Body of pancreas (tissue), 4 donors: Measurements from ENCODE around the gene DTX3L. TPM values are rescaled to one million over a fixed set of nuclear protein-coding genes. Genes with fewer than 3 reads are reported as not detected.

Source experiments
- ATAC-seq: fragments of 150-250 bp; one replicate; pipeline ENCODE4 v1.9.1; 2016
- DNase-seq, 4 donors: peaks; one replicate each; pipeline ENCODE4 v3.0.0-alpha.2; 2019
- H3K27ac ChIP-seq, 4 donors: fragments of 200-600 bp; sonication (generic); 1 replicate in 3 of 4; 2 replicates in 1 of 4; pipeline versions ENCODE4 v1.5.1 to v1.6.1; 2016 to 2019; ENCODE audit warnings: mild to moderate bottlenecking in 1 of 4, mixed read lengths in 1 of 4, moderate library complexity in 1 of 4
- H3K27me3 ChIP-seq, 2 donors: fragments of 200-600 bp; sonication (generic); one replicate each; pipeline ENCODE4 v1.6.0; 2016; ENCODE audit warnings: mild to moderate bottlenecking in 1 of 2
- H3K36me3 ChIP-seq, 2 donors: fragments of 200-600 bp; sonication (generic); replicated peaks in 1 of 2; 2 replicates each; pipeline ENCODE4 v1.5.1; 2016; ENCODE audit warnings: low read depth in 2 of 2; ENCODE audit not compliant: insufficient read depth in 1 of 2
- H3K4me1 ChIP-seq: fragments of 200-600 bp; sonication (generic); one replicate; pipeline ENCODE4 v1.6.0; 2016
- H3K4me3 ChIP-seq, 2 donors: fragments of 200-600 bp; sonication (generic); 1 replicate in 1 of 2; 2 replicates in 1 of 2; pipeline ENCODE4 v1.5.1; 2016 to 2019
- H3K9me3 ChIP-seq, 3 donors: fragments of 200-600 bp; sonication (generic); 1 replicate in 2 of 3; 2 replicates in 1 of 3; pipeline ENCODE4 v1.5.1; 2016
- CTCF ChIP-seq, 7 experiments: fragments of 450-650 bp in 4 of 7; fragments of 200-600 bp in 3 of 7; sonication (generic) in 3 of 7; IDR thresholded peaks; one replicate each; pipeline ENCODE4 v1.5.1; 2016 to 2019; ENCODE audit warnings: antibody characterized with exemption in 7 of 7
- POLR2A ChIP-seq, 3 donors: fragments of 450-650 bp; IDR thresholded peaks; one replicate each; pipeline ENCODE4 v1.6.1; 2016; ENCODE audit warnings: antibody characterized with exemption in 3 of 3, mild to moderate bottlenecking in 2 of 3
- WGBS, 2 donors: methylation state at CpG; one replicate each; pipeline ENCODE4 v1.1.5; 2017; 5-methylcytosine and 5-hydroxymethylcytosine counted together
- intact Hi-C: fragments of 100-400 bp; cut with DNase I; formaldehyde crosslinking; loops from one replicate; pipeline ENCODE4 v1.15.1; 2023
- total RNA-seq, 2 donors: library from RNA; depleted of rRNA; stranded (reverse); fragments of >200 nt; gene quantifications; one replicate each; pipeline ENCODE4 v1.1.0, GENCODE V29; 2016

DTX3L gene
- total RNA-seq, 2 donors from 2014 or later: 13.5 to 17.6 TPM

GRCh38 chr3:122586773-122587485 lies 22.8 kb downstream of the DTX3L start:
- Histone ChIP-seq H3K27me3 (no peaks in the 10 kb centered on the region), H3K9me3 (peaks cover 0 to 8% (median 0%) of the 10 kb centered on the region in 3 donors), H3K4me1 (no peaks in the 10 kb centered on the region), H3K36me3 (no peaks in the 10 kb centered on the region), H3K27ac (no peak overlapping the region), H3K4me3 (no peak overlapping the region)
- TF ChIP-seq POLR2A (IDR thresholded peaks at IDR 0.05) (no peak), CTCF (IDR thresholded peaks at IDR 0.05) (no peak)
- intact Hi-C loops: no loop called here
- ATAC-seq (no peak), DNase-seq (no peak)

- ATAC-seq (no peak), DNase-seq (no peak)
- no peak overlapping the region for H3K27ac ChIP-seq
- intact Hi-C loops: no loop called here
- TF ChIP-seq CTCF (IDR thresholded peaks at IDR 0.05): no peak
- TF ChIP-seq POLR2A (IDR thresholded peaks at IDR 0.05): no peak
- WGBS, 2 donors: 17 to 93% methylated on average over 1 of the region's 2 CpGs
- no peaks in the 10 kb centered on the region for H3K4me1 ChIP-seq
- peaks cover 0 to 3% (median 0%) of the 10 kb centered on the region in 3 donors for H3K9me3 ChIP-seq
- H3K27me3 ChIP-seq: no peaks in the 10 kb centered on the region
- H3K36me3 ChIP-seq: no peaks in the 10 kb centered on the region
- H3K4me3 ChIP-seq: no peak overlapping the region
Observed at GRCh38 chr3:122587572-122587971, 23.4 kb downstream of the DTX3L start.

- no peaks in the 10 kb centered on the region for H3K9me3 ChIP-seq
- WGBS, 2 donors: 45 to 65% methylated on average over 5 of the region's 5 CpGs
- intact Hi-C loops: no loop called here
Observed at GRCh38 chr3:122589297-122589696, 25.2 kb downstream of the DTX3L start.

GRCh38 chr3:122590610-122591009 lies 26.5 kb downstream of the DTX3L start:
- H3K4me1 ChIP-seq: no peaks in the 10 kb centered on the region
- DNase-seq: no peak
- no peaks in the 10 kb centered on the region for H3K9me3 ChIP-seq
- no peak overlapping the region for H3K4me3 ChIP-seq
- H3K36me3 ChIP-seq: no peaks in the 10 kb centered on the region
- intact Hi-C loops: no loop called here
- H3K27me3 ChIP-seq: no peaks in the 10 kb centered on the region
- TF ChIP-seq POLR2A (IDR thresholded peaks at IDR 0.05): no peak
- no peak for TF ChIP-seq CTCF (IDR thresholded peaks at IDR 0.05)
- H3K27ac ChIP-seq: no peak overlapping the region
- ATAC-seq: no peak
- WGBS, 2 donors: 91% methylated on average over 2 of the region's 2 CpGs

More at GRCh38 chr3:122589297-122589696, 25.2 kb downstream of the DTX3L start:
- H3K36me3 ChIP-seq: no peaks in the 10 kb centered on the region
- no peaks in the 10 kb centered on the region for H3K27me3 ChIP-seq
- ATAC-seq: no peak
- DNase-seq: no peak
- H3K27ac ChIP-seq: no peak overlapping the region
- TF ChIP-seq POLR2A (IDR thresholded peaks at IDR 0.05): no peak
- TF ChIP-seq CTCF (IDR thresholded peaks at IDR 0.05): no peak
- no peaks in the 10 kb centered on the region for H3K4me1 ChIP-seq
- H3K4me3 ChIP-seq: no peak overlapping the region

GRCh38 chr3:122594025-122594424 lies 29.9 kb downstream of the DTX3L start:
- no peaks in the 10 kb centered on the region for H3K27me3 ChIP-seq
- H3K4me1 ChIP-seq: no peaks in the 10 kb centered on the region
- TF ChIP-seq CTCF (IDR thresholded peaks at IDR 0.05) (no peak), POLR2A (IDR thresholded peaks at IDR 0.05) (no peak)
- DNase-seq (no peak), ATAC-seq (no peak)
- intact Hi-C loops: no loop called here
- no peak overlapping the region for H3K27ac ChIP-seq
- no peaks in the 10 kb centered on the region for H3K9me3 ChIP-seq
- no peaks in the 10 kb centered on the region for H3K36me3 ChIP-seq
- H3K4me3 ChIP-seq: no peak overlapping the region
